Measurements from ENCODE around the gene ROPN1L. TPM values are rescaled to one million over a fixed set of nuclear protein-coding genes. Genes with fewer than 3 reads are reported as not detected.

ROPN1L gene
- total and polyA plus RNA-seq, 2 of the 8 experiments (the other 6 are each of a cell fraction or from before 2014, with no cell fraction given) = 0.24 to 0.73 TPM

DNA sequence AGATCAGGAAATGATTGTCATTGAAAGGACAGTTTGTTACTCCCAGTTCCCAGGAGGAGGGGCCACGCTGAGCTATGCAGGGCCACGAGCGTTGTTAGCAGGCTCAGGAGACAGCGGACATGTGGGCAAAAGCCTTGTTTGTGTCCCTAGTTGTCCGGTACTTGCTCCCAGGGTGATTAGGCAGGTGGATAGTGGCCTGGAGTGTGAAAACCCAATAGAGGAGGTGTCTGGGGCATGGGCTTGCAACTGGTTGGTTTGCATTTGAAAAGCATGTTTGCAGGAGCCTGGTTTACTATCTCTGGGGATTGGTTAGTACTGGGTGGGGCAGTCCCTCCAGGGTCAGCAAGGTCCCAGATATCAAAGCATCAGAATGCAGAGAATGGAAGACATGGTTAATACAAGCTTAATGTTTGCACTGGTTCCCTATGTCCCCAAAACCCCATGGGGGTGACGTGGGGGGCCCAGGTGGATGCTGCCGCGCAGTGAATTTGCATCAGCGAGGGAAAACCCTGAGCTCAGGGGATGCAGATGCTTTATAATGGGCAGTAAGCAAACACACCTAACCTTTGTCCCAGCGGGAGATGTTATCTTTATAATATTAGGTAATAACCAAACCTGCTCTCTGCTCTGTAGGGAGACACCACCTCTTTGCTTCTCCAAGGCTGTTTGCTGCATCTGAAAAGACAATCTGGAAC, 39.7 kb downstream of the ROPN1L start:
- no peak overlapping the region for H3K9ac ChIP-seq (replicated peaks in 1 of 4; ENCODE audit: extremely low read depth in 1 of 4, low read depth in 3 of 4, low read length in 3 of 4)
- no peak overlapping the region for H3K14ac ChIP-seq (ENCODE audit: insufficient read length)
- peak overlapping the region; percentile 80; the same call in 1 of the 2 replicates for H2BK20ac ChIP-seq (ENCODE audit: low read length)
- H2BK5ac ChIP-seq (ENCODE audit: low read depth, low read length) = no peak overlapping the region
- H3K36me3 ChIP-seq (ENCODE audit: control insufficient read depth in 2 of 4, insufficient read depth in 4 of 4, low read length in 3 of 4) = no peaks in the 10 kb centered on the region
- H3K56ac ChIP-seq (replicated peaks; ENCODE audit: insufficient read length, low read depth, low read length) = no peak overlapping the region
- no peak overlapping the region for H3K27ac ChIP-seq (ENCODE audit: low read depth, low read length)
- H3K23ac ChIP-seq (ENCODE audit: insufficient read length) = no peak overlapping the region
- H3K4me2 ChIP-seq (ENCODE audit: insufficient read depth in 1 of 2, low read depth in 2 of 2, low read length in 2 of 2) = peak overlapping the region in 1 of 2 experiments; percentile 18; a peak in 1 of 4 replicates
- no peak overlapping the region for H4K91ac ChIP-seq (replicated peaks; ENCODE audit: insufficient read length, low read length)
- H4K8ac ChIP-seq (ENCODE audit: extremely low read depth, insufficient read depth, low read length) = no peak overlapping the region
- FAIRE-seq (no peak), DNase-seq (ENCODE audit: low read depth in 1 of 2, low spot score in 2 of 2) (no peak)
- POLR2A ChIA-PET (ENCODE audit: partially characterized antibody) = no interaction called here
- H3K4me3 ChIP-seq (ENCODE audit: extremely low read depth in 1 of 4, insufficient read depth in 2 of 4, low read depth in 3 of 4, low read length in 4 of 4) = no peak overlapping the region
- no peaks in the 10 kb centered on the region for H3K79me2 ChIP-seq (ENCODE audit: control insufficient read depth in 1 of 2, insufficient read depth in 2 of 2, low read length in 2 of 2)
- H2AK5ac ChIP-seq (ENCODE audit: low read depth, low read length) = no peak overlapping the region
- 59% methylated on average over 10 of the region's 10 CpGs; no CpG with 5 or more reads in 1 of the 2 experiments for WGBS, 2 experiments (ENCODE audit: extremely low coverage in 1 of 2, insufficient coverage in 1 of 2, insufficient read length in 1 of 2, insufficient replicate concordance in 2 of 2, low coverage in 1 of 2, low lambda C conversion rate in 2 of 2, missing lambda C conversion rate in 1 of 2)
- H4K5ac ChIP-seq (ENCODE audit: insufficient read length, low read depth, low read length) = no peak overlapping the region
- no peaks in the 10 kb centered on the region for H3K9me3 ChIP-seq (ENCODE audit: insufficient read depth in 2 of 2, low read depth in 1 of 2, low read length in 1 of 2)
- H4K20me1 ChIP-seq (replicated peaks in 1 of 2; ENCODE audit: control insufficient read depth in 1 of 2, insufficient read depth in 2 of 2, low read length in 2 of 2) = no peaks in the 10 kb centered on the region
- CTCF ChIA-PET (ENCODE audit: partially characterized antibody) = interaction anchor here (0.7 to 1.9 kb wide), 9 partner anchors 9 to 329 kb away, joined by 3 to 6 read pairs (median 3); no protein-coding TSS in a partner anchor
- H3K18ac ChIP-seq (ENCODE audit: extremely low read depth, low read length) = peak overlapping the region; percentile 38; the same call in 1 of the 2 replicates
- TF ChIP-seq, protein P1, sequence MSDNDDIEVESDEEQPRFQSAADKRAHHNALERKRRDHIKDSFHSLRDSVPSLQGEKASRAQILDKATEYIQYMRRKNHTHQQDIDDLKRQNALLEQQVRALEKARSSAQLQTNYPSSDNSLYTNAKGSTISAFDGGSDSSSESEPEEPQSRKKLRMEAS (IDR thresholded peaks at IDR 0.05) = peak; percentile 68; the same call in 1 of the 2 replicates
- TF ChIP-seq PHF8 (conservative IDR thresholded peaks at IDR 0.05; ENCODE audit: low read depth, low read length) = no peak
- no peak overlapping the region for H3K4ac ChIP-seq (replicated peaks; ENCODE audit: insufficient read length, low read depth, low read length)
- no peak overlapping the region for H2BK120ac ChIP-seq (replicated peaks; ENCODE audit: low read depth, low read length)
- H3K27me3 ChIP-seq (replicated peaks in 1 of 4; ENCODE audit: control insufficient read depth in 3 of 4, extremely low read depth in 1 of 4, insufficient read depth in 3 of 4, low read length in 3 of 4) = no peaks in the 10 kb centered on the region
- H2AFZ ChIP-seq (ENCODE audit: low read length) = no peak overlapping the region
- peak overlapping the region; percentile 95; the same call in 1 of the 2 replicates for H2BK15ac ChIP-seq (ENCODE audit: low read length)
- H3K23me2 ChIP-seq (ENCODE audit: low read depth, low read length) = no peaks in the 10 kb centered on the region
- peaks cover 5 to 12% (median 8%) of the 10 kb centered on the region in 4 experiments; a peak in 4 of 7 replicates for H3K4me1 ChIP-seq (replicated peaks in 1 of 4; ENCODE audit: control insufficient read depth in 3 of 4, insufficient read depth in 4 of 4, low read length in 3 of 4)
- H2BK12ac ChIP-seq (ENCODE audit: low read depth, low read length) = no peak overlapping the region
- H3K79me1 ChIP-seq (ENCODE audit: low read depth, low read length) = no peaks in the 10 kb centered on the region

All from H1 (cell line).